WTC11 (cell line): ENCODE results near the gene GAK. TPM values are rescaled to one million over a fixed set of nuclear protein-coding genes. Genes with fewer than 3 reads are reported as not detected.

Source experiments
- ATAC-seq: fragments of 200-7000 bp; cut with Tn5 transposase; 2 replicates; pipeline ENCODE4 v1.10.0; 2021; ENCODE audit warnings: mild to moderate bottlenecking, moderate library complexity
- CTCF ChIA-PET: fragments of 300-600 bp; sonication (Branson Sonifier 250); formaldehyde crosslinking; loops from one replicate; lab custom pipeline; 2021; ENCODE audit warnings: antibody characterized with exemption; lab: Charles Lee
- POLR2A ChIA-PET: fragments of 350-600 bp; sonication (Branson Sonifier 250); formaldehyde crosslinking; loops from one replicate; lab custom pipeline; 2021; ENCODE audit warnings: antibody characterized with exemption; lab: Charles Lee
- DNase-seq: peaks from one replicate; pipeline ENCODE4 v3.0.0; 2021; ENCODE audit warnings: low spot score
- H3K27ac Mint-ChIP-seq: 2 replicates; pipeline ENCODE4 v1.8.0; 2021; ENCODE audit warnings: mixed read lengths
- H3K27me3 Mint-ChIP-seq: 2 replicates; pipeline ENCODE4 v1.8.0; 2021; ENCODE audit warnings: low read depth, mild to moderate bottlenecking, moderate library complexity, mixed read lengths
- H3K36me3 Mint-ChIP-seq: 2 replicates; pipeline ENCODE4 v1.8.0; 2021; ENCODE audit warnings: mixed read lengths
- H3K4me1 Mint-ChIP-seq: 2 replicates; pipeline ENCODE4 v1.8.0; 2022; ENCODE audit warnings: mixed read lengths
- H3K4me3 Mint-ChIP-seq: 2 replicates; pipeline ENCODE4 v1.8.0; 2021; ENCODE audit warnings: mild to moderate bottlenecking, moderate library complexity, mixed read lengths
- H3K9me3 Mint-ChIP-seq: 2 replicates; pipeline ENCODE4 v1.8.0; 2021; ENCODE audit warnings: mixed read lengths
- ATF1 ChIP-seq: sonication (generic); formaldehyde crosslinking; IDR thresholded peaks from 2 replicates; pipeline ENCODE4 v1.8.1; 2023; ENCODE audit warnings: mild to moderate bottlenecking, moderate library complexity, missing genetic modification reagents
- E2F5 ChIP-seq: sonication (generic); formaldehyde crosslinking; IDR thresholded peaks from 2 replicates; pipeline ENCODE4 v1.8.1; 2022; ENCODE audit warnings: mild to moderate bottlenecking, moderate library complexity, missing genetic modification reagents
- EMX1 ChIP-seq: fragments of 250-450 bp; sonication (Bioruptor Pico); IDR thresholded peaks from 2 replicates; pipeline ENCODE4 v1.8.0; 2021; ENCODE audit warnings: mild to moderate bottlenecking
- ESRRA ChIP-seq: sonication (generic); formaldehyde crosslinking; IDR thresholded peaks from 2 replicates; pipeline ENCODE4 v1.8.1; 2022; ENCODE audit warnings: mild to moderate bottlenecking, missing genetic modification reagents, borderline replicate concordance
- GABPB1 ChIP-seq: sonication (generic); formaldehyde crosslinking; IDR thresholded peaks from 2 replicates; pipeline ENCODE4 v1.8.1; 2023; ENCODE audit warnings: mild to moderate bottlenecking, missing genetic modification reagents
- GTF2I ChIP-seq: fragments of 250-450 bp; sonication (Bioruptor Pico); conservative IDR thresholded peaks from 2 replicates; pipeline ENCODE4 v1.4.0; 2021; ENCODE audit warnings: mild to moderate bottlenecking
- HMGA2 ChIP-seq: fragments of 250-450 bp; sonication (Bioruptor Pico); IDR thresholded peaks from 2 replicates; pipeline ENCODE4 v1.4.0; 2021; ENCODE audit warnings: mild to moderate bottlenecking, moderate library complexity
- IRF1 ChIP-seq: sonication (generic); formaldehyde crosslinking; IDR thresholded peaks from 2 replicates; pipeline ENCODE4 v1.8.0; 2023; ENCODE audit warnings: missing genetic modification reagents
- IRF2 ChIP-seq: sonication (generic); formaldehyde crosslinking; IDR thresholded peaks from 2 replicates; pipeline ENCODE4 v1.8.0; 2022; ENCODE audit warnings: low read depth, missing genetic modification reagents, borderline replicate concordance
- MXD4 ChIP-seq: fragments of 250-450 bp; sonication (Bioruptor Pico); IDR thresholded peaks from 2 replicates; pipeline ENCODE4 v1.8.0; 2021; ENCODE audit warnings: mild to moderate bottlenecking, moderate library complexity, borderline replicate concordance
- NFE2L1 ChIP-seq: sonication (generic); formaldehyde crosslinking; IDR thresholded peaks from 2 replicates; pipeline ENCODE4 v1.8.1; 2023; ENCODE audit warnings: missing genetic modification reagents
- NR3C1 ChIP-seq: sonication (generic); formaldehyde crosslinking; conservative IDR thresholded peaks from 2 replicates; pipeline ENCODE4 v1.8.1; 2023; ENCODE audit warnings: low read depth, mild to moderate bottlenecking, missing genetic modification reagents
- USF2 ChIP-seq: sonication (generic); formaldehyde crosslinking; IDR thresholded peaks from 2 replicates; pipeline ENCODE4 v1.8.1; 2023; ENCODE audit warnings: mild to moderate bottlenecking, missing genetic modification reagents, moderate library complexity
- ZNF281 ChIP-seq: sonication (generic); formaldehyde crosslinking; IDR thresholded peaks from 2 replicates; pipeline ENCODE4 v1.8.0; 2023; ENCODE audit warnings: mild to moderate bottlenecking, missing genetic modification reagents
- ZNF532 ChIP-seq: fragments of 250-450 bp; sonication (Bioruptor Pico); IDR thresholded peaks from 2 replicates; pipeline ENCODE4 v1.9.0; 2021; ENCODE audit warnings: mild to moderate bottlenecking, borderline replicate concordance
- total RNA-seq: library from RNA; stranded (reverse); gene quantifications from 3 replicates; pipeline ENCODE4 v1.2.3, GENCODE V29; 2021
- TF ChIP-seq, protein P1 (sequence below): fragments of 250-450 bp; sonication (Bioruptor Pico); IDR thresholded peaks from 2 replicates; pipeline ENCODE4 v1.9.0; 2021; ENCODE audit warnings: moderate library complexity, mild to moderate bottlenecking, inconsistent platforms, borderline replicate concordance
- TF ChIP-seq, protein P2 (sequence below): fragments of 250-450 bp; sonication (Bioruptor Pico); IDR thresholded peaks from 2 replicates; pipeline ENCODE4 v1.8.0; 2021; ENCODE audit warnings: mild to moderate bottlenecking
- TF ChIP-seq, protein P3 (sequence below): sonication (generic); formaldehyde crosslinking; IDR thresholded peaks from 2 replicates; pipeline ENCODE4 v1.8.1; 2022; ENCODE audit warnings: mild to moderate bottlenecking, missing genetic modification reagents, moderate library complexity, borderline replicate concordance
- TF ChIP-seq, protein P4 (sequence below): sonication (generic); formaldehyde crosslinking; IDR thresholded peaks from 2 replicates; pipeline ENCODE4 v1.8.0; 2022; ENCODE audit warnings: mild to moderate bottlenecking, missing genetic modification reagents

The GAK gene
- total RNA-seq, 1 experiment from 2014 or later: 121 TPM

- Mint-ChIP-seq H3K36me3 (no peaks in the 10 kb centered on the region), H3K27me3 (no peaks in the 10 kb centered on the region), H3K4me1 (no peaks in the 10 kb centered on the region), H3K4me3 (no peak overlapping the region), H3K9me3 (no peaks in the 10 kb centered on the region), H3K27ac (no peak overlapping the region)
- TF ChIP-seq IRF1 (CRISPR knock-in tag) (no peak), MXD4 (CRISPR knock-in tag) (no peak)
- DNase-seq: no peak
- CTCF ChIA-PET: no interaction called here
- POLR2A ChIA-PET: no interaction called here
- ATAC-seq: no peak
Measured at GRCh38 chr4:955161-955921, 23.2 kb upstream of the GAK start.

DNA sequence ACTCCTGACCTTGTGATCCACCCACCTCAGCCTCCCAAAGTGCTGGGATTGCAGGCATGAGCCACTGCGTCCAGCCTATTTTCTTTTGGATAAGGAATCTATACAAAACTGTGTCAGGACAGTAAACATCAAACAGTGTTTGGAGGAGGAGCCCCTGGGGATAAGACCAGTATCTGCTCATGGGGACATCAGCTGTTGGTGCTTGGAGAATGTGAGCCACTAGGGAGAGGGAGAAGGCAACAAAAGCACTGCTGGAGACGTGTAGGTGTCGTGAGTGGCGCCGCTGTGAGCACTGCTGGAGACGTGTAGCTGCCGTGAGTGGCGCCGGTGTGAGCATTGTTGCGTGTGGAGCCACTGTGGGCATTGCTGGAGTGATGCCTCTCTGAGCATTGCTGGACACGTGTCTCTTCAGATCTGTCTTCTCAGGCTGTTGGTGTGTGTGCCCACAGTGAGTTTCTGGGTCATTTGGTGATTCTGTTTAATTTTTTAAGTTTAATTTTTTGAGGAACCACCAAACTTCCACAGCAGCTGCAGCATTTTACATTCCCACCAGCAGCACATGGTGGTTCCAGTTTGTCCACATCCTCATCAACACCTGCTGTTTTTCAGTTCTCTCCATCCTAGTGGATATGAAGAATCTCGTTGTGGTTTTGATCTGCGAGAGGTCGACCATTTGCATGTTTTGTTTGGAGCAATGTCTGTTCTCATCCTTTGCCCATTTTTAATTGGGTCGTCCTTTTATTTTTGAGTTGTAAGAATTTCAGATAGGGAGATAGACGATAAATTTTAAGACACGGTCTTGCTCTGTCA lies 22.3 kb upstream of the GAK start:
- H3K27me3 Mint-ChIP-seq: no peaks in the 10 kb centered on the region
- H3K4me1 Mint-ChIP-seq: no peaks in the 10 kb centered on the region
- no peaks in the 10 kb centered on the region for H3K9me3 Mint-ChIP-seq
- TF ChIP-seq ZNF532 (no peak), NFE2L1 (CRISPR knock-in tag) (no peak), USF2 (CRISPR knock-in tag) (no peak), E2F5 (CRISPR knock-in tag) (no peak), GABPB1 (CRISPR knock-in tag) (no peak), GTF2I (no peak), HMGA2 (CRISPR knock-in tag) (no peak), ZNF281 (CRISPR knock-in tag) (no peak), EMX1 (CRISPR knock-in tag) (no peak), ESRRA (CRISPR knock-in tag) (no peak), IRF2 (CRISPR knock-in tag) (no peak), NR3C1 (CRISPR knock-in tag) (no peak), ATF1 (no peak)
- TF ChIP-seq, protein P1, sequence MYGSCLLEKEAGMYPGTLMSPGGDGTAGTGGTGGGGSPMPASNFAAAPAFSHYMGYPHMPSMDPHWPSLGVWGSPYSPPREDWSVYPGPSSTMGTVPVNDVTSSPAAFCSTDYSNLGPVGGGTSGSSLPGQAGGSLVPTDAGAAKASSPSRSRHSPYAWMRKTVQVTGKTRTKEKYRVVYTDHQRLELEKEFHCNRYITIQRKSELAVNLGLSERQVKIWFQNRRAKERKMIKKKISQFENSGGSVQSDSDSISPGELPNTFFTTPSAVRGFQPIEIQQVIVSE (CRISPR knock-in tag): no peak
- TF ChIP-seq, protein P2, sequence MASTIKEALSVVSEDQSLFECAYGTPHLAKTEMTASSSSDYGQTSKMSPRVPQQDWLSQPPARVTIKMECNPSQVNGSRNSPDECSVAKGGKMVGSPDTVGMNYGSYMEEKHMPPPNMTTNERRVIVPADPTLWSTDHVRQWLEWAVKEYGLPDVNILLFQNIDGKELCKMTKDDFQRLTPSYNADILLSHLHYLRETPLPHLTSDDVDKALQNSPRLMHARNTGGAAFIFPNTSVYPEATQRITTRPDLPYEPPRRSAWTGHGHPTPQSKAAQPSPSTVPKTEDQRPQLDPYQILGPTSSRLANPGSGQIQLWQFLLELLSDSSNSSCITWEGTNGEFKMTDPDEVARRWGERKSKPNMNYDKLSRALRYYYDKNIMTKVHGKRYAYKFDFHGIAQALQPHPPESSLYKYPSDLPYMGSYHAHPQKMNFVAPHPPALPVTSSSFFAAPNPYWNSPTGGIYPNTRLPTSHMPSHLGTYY (CRISPR knock-in tag): no peak
- TF ChIP-seq, protein P3, sequence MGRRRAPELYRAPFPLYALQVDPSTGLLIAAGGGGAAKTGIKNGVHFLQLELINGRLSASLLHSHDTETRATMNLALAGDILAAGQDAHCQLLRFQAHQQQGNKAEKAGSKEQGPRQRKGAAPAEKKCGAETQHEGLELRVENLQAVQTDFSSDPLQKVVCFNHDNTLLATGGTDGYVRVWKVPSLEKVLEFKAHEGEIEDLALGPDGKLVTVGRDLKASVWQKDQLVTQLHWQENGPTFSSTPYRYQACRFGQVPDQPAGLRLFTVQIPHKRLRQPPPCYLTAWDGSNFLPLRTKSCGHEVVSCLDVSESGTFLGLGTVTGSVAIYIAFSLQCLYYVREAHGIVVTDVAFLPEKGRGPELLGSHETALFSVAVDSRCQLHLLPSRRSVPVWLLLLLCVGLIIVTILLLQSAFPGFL (CRISPR knock-in tag): no peak
- TF ChIP-seq, protein P4, sequence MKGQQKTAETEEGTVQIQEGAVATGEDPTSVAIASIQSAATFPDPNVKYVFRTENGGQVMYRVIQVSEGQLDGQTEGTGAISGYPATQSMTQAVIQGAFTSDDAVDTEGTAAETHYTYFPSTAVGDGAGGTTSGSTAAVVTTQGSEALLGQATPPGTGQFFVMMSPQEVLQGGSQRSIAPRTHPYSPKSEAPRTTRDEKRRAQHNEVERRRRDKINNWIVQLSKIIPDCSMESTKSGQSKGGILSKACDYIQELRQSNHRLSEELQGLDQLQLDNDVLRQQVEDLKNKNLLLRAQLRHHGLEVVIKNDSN (CRISPR knock-in tag): no peak
- H3K36me3 Mint-ChIP-seq: no peaks in the 10 kb centered on the region
- ChIA-PET POLR2A (no interaction called here), CTCF (no interaction called here)
- DNase-seq: no peak
- H3K27ac Mint-ChIP-seq: no peak overlapping the region
- no peak overlapping the region for H3K4me3 Mint-ChIP-seq
- no peak for ATAC-seq
